ENCODE results near the gene SLC38A11.
"Not testable (repeated sequence)": the region's sequence is repeated elsewhere in the genome, so short reads cannot be mapped to it uniquely, and the experiment has no call there.

The SLC38A11 gene, protein sequence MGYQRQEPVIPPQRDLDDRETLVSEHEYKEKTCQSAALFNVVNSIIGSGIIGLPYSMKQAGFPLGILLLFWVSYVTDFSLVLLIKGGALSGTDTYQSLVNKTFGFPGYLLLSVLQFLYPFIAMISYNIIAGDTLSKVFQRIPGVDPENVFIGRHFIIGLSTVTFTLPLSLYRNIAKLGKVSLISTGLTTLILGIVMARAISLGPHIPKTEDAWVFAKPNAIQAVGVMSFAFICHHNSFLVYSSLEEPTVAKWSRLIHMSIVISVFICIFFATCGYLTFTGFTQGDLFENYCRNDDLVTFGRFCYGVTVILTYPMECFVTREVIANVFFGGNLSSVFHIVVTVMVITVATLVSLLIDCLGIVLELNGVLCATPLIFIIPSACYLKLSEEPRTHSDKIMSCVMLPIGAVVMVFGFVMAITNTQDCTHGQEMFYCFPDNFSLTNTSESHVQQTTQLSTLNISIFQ

DNA sequence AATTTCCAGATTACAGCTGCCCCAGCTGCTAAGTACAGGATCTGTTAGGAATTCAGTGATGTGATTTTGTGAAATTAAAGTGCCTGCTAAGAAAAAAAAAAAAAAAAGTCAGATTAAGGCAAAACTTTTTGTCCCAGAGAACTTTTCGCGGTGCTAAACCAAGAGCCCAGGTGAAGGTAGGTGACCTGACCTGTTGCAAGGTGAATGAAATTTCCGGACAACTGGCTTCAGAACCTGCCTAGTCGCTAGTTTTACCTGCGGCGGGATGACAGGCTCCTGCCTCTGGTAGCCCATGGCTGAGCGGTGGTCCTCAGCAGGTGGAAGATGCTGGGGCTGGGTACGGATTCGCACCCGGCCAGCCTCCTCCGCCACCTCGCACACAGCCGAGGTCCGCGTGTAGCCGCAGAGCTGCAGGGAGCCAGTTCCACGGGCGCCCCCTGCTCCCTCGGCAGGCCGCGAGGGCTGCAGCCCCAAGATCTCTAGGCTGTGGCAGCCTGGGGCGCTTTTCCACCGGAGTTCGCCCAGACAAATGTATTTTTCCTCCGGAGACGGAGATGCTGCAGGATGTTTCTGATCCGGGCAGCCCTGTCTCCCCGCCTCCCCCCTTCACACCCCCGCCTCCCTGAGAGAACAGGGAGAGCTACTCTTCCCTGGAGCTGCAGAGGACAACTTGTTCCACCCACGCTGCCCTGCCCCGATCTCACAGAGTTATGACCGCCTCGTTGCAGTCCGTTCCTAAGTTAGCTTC lies at the start of gene SLC38A11:
SLC38A11 (minus strand) TSS at position 572 of the 748 bp plus-strand sequence; CDS start at position 294, 278 bp downstream.
- no peak for DNase-seq

DNA sequence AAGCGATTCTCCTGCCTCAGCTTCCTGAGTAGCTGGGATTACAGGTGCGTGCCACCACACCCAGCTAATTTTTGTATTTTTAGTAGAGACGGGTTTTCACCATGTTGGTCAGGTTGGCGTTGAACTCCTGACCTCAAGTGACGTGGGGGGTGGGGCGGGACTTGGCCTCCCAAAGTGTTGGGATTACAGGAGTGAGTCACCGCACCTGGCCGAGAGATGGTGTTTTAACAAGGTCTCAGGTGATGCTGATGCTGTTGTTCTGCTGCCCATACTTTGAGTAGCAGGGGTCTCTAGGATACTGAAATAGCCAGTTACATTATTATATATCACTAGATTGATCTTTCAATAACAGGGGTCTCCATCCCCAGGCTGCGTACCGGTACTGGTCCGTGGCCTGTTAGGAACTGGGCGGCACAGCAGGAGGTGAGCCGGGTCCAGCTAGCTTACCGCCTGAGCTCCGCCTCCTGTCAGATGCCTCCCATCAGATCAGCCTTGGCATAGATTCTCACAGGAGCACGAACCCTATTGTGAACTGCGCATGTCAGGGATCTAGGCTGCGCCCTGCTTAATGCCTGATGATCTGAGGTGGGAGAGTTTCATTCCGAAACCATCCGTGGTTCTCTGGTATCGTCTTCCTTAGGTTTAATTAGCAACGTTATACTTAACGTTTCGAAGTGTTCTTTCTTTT lies 48.3 kb upstream of the SLC38A11 start:
- DNase-seq = no peak

DNA sequence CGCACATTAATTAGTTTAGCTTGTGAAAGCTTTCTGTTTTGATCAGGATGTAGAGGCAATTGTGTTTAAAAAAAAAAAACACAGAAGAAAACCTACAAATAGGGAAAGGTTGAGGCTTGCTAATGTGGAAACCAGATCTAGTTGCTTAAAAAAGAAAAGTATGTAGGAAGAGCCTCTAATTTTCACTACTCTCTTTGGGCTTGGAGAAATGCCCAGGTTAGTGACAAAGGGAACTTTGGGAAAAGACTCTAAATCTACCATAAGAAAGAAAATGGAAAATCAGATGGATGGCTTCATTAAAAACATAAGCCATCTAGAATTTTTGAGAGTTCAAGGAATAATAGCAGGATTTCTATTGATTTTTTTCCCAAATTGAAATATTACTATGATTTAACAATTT lies 47.3 kb upstream of the SLC38A11 start:
- no peak for DNase-seq

DNA sequence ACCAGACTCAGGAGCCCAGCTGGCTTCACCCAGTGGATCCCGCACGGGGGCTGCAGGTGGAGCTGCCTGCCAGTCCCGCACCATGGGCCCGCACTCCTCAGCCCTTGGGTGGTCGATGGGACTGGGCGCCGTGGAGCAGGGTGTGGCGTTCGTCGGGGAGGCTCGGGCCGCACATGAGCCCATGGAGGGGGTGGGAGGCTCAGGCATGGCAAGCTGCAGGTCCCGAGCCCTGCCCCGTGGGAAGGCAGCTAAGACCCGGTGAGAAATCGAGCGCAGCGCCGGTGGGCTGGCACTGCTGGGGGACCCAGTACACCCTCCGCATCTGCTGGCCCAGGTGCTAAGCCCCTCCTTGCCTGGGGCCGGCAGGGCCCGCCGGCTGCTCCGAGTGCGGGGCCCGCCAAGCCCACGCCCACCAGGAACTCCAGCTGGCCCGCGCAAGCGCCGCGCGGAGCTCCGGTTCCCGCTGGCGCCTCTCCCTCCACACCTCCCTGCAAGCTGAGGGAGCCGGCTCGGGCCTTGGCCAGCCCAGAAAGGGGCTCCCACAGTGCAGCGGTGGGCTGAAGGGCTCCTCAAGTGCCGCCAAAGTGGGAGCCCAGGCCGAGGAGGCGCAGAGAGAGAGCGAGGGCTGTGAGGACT lies 39.5 kb upstream of the SLC38A11 start:
- DNase-seq = not testable (repeated sequence)

DNA sequence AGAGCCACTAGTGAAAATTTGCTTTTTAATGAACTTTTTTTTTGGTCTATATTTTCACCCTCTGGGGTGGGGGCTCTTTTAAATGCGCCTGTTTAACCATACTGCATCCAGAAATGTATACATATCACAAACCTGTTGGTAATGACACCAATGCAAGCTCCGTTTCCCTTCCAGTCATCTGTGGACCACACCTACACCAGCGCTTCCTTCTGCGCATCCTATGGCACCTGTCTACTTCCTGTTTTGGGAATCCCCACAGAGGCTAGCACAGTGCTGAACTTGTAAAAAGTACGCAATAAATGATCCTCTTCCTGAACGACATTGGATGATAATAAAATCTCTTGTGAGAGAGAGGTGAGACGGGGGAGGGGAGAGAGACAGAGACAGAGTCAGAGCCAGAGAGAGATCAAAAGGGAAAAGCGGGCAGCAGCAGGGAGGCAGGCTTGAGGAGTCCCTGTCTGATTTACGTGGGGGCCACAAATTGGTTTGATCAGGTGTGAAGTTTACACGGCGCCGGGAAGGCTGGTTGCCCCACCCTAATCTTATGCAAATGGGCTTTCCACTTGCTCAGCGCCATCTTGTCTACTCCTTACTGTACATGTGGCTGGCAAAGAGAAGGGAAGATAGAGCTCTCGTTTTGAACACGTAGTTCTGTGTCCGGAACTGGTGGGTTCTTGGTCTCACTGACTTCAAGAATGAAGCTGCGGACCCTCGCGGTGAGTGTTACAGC lies 38.1 kb upstream of the SLC38A11 start:
- no peak for DNase-seq

DNA sequence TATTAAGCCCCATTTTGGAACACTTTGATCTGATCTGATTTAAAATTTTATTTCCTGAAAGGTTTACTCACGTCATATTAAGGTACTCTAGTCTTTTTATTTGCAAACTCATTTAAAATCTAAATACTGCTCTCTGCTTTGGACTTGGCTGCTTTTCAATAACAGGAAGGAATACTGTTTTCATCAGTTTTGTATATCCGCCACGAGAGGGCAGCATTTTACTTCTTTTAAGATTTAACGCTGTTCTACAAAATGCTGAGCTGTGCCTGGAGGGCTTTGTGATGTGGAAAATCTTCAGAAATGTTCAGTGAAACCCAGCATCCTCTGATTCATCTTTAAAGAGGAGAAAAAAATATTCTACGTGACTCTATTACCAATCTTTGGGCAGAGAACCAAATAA lies 37.5 kb upstream of the SLC38A11 start:
- DNase-seq = peak; percentile 25

DNA sequence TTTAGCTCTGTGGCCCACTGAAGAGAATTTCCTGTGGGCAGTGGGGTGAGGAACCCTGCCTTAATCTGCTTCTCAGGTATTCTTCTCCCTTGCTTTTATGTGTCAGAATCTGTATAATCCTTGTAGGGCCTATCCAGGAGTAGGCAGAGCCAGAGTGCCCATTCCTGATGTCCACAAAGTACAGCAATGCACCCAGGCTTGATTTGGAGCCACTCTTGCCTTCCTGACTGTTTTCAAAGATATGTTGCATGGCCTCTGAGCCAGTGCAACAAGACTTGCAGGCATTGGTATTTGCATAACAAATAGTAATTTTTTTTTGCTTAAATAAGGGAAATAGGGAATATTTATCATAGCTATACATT lies 36.7 kb upstream of the SLC38A11 start:
- not testable (repeated sequence) for DNase-seq

DNA sequence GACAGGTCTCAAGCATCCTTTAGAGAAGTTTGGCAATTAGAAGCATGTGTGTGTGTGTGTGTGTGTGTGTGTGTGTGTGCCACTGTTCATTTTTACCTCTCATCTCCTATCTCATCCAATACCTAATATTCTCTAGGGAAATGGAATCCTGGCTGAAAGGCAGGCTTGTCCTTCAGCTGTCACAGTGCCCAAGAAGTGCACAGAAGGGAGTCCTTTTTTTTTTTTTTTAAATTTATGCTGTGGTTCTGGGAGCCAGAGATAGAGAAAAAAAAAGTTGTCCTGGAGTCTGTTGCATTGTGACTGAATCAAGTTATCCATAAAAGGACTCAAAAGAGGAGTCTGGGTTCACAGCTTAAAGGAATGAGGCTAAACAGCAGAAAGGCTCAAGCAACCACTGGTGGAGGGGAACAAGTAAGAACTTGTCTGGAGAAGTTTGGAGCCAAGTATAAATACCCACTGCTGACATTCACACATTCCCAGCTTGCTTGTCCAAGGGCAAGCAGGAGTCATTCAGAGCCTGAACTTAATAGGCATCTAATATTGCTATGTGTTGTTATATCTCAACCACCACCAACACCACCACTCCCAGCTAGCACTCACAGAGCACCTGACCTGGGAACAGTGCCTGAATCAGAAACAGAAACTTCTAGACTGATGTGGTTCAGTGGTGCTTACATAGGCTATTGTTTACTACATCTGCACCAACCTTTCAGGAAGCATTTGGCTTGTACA lies 36.2 kb upstream of the SLC38A11 start:
- DNase-seq = not testable (repeated sequence)

DNA sequence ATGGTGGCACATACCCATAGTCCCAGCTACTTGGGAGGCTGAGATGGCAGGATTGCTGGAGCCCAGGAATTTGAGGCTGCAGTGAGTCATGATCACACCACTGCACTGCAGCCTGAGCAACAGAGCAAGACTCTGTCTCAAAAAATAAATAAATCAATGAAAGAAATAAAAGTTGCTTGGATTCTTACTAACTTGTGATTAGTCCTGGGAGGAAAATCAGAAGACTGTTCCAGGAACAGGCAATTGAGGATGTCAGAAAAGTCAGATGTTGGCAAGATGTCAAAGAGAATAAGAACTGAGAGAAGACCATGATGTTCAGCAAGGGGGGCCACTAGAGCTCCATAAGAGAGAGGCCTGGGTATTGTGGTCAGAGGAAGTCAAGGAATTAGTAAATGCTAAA lies 35.6 kb upstream of the SLC38A11 start:
- DNase-seq = not testable (repeated sequence)

DNA sequence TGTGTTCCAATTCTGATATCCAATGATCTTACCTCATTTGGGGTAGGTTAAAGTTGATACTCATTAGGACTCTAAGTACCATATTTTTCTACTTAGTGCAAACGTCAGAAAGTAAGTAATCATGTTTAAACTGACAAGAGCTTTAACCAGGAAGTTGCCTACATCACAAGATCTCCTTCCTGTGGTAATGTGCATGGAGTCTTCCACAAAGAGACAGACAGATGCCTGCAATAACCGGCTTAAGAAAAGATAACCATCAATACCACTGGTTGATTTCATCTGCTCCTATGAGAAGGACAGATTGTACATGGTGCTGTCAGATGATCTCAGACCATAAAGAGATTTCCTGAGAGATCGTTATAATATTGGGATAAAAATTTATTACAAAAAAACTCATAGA lies 33.5 kb upstream of the SLC38A11 start:
- DNase-seq = not testable (repeated sequence)

DNA sequence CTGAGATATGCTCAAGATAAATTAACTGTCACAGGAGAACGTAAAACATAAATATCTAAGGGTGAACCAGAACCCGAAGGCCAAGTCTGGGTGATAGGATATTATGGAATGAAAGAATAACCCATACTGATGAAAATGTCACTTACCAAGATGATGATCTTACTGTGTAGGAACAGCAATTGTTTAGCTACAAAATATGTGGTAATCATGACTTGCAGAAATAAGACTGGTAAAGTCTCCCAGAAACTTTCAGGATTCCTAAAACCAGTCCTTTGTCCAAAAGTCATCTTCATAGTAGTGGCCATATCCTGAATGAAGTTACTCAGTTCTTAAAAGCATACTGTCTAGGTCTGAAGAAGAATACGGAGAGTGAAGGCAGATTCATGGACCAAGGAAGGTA lies 30.7 kb upstream of the SLC38A11 start:
- DNase-seq = not testable (repeated sequence)

DNA sequence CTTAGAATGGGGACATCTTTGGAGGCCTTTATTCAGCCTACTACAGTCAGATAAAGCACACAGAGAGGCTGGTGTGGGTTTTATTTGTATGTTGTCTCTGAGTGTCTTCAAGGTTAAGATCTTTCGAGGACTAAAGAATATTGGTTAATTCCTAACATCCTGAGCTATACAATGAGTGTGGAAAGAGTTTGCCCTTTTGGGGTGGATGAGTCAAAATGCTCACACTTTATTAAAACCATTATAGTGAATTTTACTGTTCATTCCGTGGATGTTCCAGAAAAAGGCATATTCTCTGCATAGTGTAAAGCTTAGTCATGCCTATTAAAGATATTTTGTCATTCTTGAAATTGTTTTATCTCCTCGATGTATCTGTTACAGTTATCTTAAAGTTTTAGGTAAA lies 29.1 kb upstream of the SLC38A11 start:
- DNase-seq = no peak

DNA sequence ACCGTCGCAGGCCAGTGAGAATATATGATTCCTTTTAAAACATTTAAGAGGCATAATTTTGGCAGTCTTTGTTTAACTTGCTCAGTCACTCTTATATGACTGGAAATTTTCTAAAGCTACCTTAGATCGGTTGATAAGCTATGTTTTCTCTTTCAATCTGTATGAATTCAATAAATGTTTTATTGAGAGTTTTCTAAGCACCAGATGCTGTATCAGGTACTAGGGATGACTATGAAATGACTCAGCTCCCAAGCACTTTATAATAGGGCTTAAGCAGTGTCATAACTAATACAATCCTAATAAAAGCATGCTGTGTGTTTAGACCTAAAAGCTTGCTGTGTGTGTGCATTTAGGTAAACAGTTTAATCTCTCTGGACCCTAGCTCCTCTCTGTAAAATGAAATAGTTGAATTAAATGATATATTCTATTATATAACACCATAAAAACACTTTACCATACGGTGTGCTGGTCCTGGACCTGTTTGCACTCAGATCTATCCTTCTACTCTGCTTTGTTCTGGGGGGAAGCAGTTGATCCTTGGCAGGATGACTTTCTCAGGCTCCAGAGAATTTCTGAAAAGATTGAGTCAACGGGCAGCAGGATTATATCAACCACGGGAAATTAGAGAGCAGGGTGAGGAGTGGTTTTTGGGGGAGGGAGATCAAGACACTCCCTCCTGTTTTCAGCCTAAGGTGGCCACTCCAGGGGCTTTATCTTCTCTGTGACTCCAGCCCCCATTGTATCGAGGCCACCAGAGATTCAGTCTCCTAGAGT lies 26.1 kb upstream of the SLC38A11 start:
- DNase-seq = no peak

DNA sequence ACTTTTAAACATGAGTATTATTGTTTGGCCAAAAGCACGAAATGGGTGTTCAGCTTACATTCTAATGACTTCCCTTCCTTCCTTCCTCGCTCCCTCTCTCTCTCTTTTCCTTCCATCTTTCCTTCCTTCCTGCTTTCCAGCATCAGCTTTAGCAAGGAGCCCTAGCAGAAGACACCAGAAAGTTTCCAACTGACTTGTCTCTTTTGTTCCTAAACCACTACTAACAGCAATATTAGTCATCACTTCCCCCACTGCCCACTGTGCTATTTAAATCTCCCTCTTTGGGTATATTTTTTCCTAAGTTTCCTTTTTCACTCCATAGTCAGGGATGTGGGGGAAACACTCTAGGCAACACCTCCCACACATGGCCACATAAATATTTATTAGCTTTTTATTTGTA lies 25.4 kb upstream of the SLC38A11 start:
- not testable (repeated sequence) for DNase-seq

DNA sequence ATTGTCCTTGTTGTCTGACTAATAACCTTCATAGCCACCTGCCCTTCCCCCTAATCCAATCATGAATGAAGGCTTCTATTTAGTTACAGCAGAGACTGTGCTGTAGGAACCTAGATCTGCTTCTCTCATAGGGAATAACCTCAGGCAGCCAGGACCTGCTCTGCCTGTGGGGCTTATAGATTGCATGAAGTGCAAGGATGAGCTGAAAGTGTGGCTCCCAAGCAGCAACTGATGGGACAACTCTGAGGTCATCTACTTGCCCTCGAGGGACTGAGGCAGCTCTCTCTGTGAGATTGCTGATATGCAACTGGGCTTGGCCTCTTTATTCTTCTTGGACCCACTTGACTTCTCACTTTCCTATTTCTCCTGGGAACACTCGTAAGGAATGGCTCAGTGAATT lies 23.8 kb upstream of the SLC38A11 start:
- no peak for DNase-seq

DNA sequence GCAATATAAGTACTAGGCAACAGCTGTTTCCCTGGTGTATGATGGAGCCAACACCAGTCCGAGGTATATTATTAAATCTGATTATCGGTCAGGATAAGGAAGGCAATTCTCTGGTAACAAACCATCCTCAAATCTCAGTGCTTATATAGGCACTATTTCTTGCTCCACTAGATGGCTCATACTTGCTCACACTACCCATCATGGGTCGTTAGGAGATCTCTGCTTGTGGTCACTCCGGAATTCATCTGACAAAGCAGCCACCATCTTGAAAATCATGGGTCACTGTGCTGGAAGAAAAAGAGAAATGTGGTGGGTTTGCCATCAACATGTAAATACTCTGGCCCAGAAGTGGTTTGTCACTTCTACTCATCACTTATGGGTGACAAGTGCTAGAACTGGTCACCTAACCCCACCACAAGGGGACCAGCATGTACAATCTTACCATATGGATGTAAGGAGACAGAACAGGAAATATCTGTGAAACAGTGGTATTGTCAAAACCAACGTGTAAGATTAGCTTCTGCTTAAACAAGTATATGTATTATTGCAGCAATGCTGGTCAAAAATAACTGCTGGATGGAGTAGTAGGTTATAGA lies 21.6 kb upstream of the SLC38A11 start:
- DNase-seq = not testable (repeated sequence)

DNA sequence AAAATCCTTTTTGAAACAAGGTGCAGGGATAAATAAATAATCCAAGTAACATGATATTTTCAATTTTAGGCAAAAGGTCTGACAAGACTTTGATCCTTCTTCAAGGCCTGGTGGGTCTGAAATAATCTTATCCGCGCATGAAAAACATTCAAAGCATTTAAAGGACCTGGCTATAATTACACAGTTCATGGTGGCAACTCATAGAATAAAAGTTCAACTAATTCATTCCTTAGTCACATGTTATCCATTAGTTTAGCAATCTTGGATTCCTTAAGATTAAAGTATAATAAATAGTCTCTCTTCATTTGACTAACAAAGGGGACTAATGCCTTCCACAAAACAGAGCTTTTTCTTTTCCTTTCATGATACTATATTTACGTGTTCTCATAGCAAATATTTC lies 21.0 kb upstream of the SLC38A11 start:
- no peak for DNase-seq

DNA sequence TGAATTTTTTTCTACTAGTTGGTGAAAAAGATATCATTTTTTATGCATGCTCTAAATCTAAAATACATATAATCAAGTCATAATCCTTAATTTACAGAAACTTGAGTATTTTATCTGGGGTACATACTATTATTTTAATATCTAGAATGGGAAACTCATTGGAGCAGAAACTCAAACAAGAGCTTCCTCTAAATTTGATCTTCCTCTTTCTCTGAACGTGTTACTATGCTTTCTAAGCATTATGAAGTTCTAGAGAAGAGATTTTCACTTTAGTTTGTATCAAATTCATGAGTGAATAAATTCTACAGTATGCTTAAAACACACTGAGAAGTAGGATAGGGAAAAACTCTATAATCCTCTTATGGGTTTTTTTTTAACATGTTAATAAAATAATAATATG lies 20.6 kb upstream of the SLC38A11 start:
- no peak for DNase-seq

DNA sequence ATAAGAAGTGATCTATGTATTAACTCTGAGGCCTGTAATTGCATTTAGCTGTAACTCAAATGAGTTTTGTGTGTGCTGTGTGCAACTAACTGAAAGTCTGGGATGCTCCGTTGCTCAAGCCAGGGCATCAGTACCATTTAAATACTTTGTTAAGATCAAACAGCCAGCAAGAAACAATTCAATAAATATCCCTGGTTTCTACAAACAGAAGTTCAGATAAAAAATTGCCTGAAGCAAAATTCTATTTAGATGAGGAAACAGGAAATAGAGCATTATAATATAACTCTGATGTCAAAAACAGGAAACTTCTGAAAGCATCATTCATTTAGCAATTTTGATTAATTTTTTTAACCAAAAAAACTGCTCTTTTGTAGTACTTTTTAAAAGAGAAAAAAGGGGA lies 18.9 kb upstream of the SLC38A11 start:
- DNase-seq = no peak

DNA sequence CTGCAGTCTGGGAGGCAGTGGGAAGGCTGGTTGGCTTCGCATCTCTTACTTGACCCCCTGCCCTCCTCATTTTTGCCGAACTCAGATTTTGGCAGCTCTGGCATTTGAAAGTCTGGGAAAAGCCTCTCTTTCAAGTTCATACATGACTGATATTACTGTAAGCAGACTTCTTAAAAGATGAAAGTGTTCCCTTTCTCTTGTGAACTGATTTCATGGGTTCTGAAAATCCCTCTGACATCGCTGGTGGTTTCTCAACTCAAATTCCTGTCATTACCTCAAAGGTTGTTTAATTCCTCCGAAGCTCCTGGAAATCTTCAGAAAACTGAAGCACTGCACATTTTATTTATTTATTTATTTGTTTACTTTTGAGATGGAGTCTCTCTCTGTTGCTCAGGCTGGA lies 16.9 kb upstream of the SLC38A11 start:
- no peak for DNase-seq
